ENCODE results near the gene ERRFI1.

ERRFI1 gene

DNA sequence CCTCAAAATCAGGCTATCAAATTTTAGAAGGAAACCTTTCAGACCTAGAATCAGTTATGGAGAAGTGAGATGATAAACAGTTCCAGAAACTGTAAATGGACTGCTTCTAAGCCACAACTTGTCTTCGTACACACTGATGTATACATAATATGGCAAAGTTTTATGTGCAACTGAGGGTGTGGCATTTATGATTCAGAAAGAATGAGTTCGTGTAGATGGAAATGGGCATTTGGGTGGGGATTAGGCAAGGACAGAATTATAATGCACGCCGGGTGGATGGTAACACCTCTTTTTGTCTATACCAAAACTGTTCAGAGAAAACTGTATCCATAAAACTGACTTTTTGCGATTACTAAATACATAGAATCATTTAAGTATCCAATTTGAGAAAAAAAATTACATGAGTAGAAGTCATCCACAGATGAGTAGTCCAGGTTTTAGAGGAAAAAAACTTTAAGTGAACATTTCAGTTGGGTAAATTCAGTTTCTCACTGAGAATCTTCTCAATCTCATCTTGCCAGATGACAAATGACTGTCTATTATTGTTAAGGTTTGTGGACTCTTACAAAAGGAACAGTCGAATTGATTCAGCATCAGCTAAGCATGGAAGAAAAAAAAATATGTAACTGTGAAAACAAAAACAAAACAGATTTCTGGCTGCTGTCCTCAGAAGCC lies 22.5 kb downstream of the ERRFI1 start:
- no peak for DNase-seq (ENCODE audit: low read depth in 3 of 3)

GRCh38 chr1:8002921-8003320 lies 23.2 kb downstream of the ERRFI1 start:
- DNase-seq (ENCODE audit: low read depth in 3 of 3) = no peak

- no peak for DNase-seq (ENCODE audit: low read depth in 3 of 3)
These were observed 23.7 kb downstream of the ERRFI1 start for GRCh38 chr1:8002329-8002910.

- DNase-seq (ENCODE audit: low read depth in 3 of 3) = no peak
These were observed 30.7 kb downstream of the ERRFI1 start for GRCh38 chr1:7995437-7995836.

DNA sequence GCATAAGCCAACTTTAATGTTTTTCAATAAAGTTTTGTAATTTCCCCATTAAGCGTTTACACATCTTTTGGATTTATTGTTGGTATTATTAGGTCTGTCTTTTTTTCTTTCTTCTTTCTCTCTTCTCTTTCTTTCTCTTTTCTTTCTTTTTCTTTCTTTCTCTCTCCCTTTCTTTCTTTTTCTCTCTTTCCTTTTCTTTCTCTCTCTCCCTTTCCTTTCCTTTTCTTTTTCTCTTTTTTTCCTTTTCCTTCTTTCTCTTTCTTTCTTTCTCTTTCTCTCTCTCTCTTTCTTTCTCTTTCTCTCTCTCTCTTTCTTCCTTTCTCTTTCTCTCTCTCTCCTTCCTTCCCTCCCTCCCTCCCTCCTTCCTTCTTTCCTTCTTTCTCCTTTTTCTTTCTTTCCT lies 31.3 kb downstream of the ERRFI1 start:
- DNase-seq (ENCODE audit: low read depth in 3 of 3) = no peak

GRCh38 chr1:7993593-7994479 lies 32.3 kb downstream of the ERRFI1 start:
- DNase-seq (ENCODE audit: low read depth in 3 of 3) = no peak

- DNase-seq (ENCODE audit: low read depth in 3 of 3) = no peak
These were observed 33.2 kb downstream of the ERRFI1 start for GRCh38 chr1:7992885-7993284.

DNA sequence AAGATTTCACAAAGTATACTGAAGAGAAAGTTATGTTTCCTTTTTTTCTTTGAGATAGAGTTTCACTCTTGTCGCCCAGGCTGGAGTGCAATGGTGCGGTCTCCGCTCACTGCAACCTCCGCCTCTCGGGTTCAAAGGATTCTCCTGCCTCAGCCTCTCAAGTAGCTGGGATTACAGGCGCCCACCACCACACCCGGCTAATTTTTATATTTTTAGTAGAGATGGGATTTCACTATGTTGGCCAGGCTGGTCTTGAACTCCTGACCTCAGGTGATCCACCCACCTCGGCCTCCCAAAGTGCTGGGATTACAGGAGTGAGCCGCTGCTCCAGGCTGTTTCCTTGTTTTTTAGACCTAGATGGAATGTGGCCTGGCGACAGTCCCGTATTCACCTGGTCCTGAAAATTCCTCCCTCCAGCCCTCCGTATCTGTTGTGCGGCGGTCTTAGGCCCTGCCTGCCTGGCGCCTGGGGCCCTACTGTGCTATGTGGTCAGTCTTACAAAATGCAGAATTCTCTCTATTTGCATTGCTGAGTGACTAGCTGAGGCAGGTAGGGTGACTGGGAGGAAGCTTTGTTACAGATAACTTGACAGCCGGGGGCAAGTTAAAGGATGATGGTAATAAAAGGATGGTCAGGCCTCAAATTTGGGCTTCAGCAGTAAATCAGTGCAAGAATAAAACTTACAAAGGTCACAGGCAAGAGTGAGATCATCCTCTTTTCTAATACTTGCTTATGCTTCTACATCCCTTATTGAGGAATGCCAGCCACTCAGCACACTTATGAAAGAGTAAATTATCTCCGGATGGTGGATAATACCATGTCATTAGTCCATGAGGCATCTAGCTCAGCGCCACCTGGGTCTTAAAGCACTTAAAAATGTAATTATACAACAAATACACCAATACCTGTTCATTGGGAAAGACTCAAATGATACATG lies 34.3 kb downstream of the ERRFI1 start:
- DNase-seq (ENCODE audit: low read depth in 3 of 3) = no peak

GRCh38 chr1:7989762-7990428 lies 36.2 kb downstream of the ERRFI1 start:
- DNase-seq (ENCODE audit: low read depth in 3 of 3) = no peak

DNA sequence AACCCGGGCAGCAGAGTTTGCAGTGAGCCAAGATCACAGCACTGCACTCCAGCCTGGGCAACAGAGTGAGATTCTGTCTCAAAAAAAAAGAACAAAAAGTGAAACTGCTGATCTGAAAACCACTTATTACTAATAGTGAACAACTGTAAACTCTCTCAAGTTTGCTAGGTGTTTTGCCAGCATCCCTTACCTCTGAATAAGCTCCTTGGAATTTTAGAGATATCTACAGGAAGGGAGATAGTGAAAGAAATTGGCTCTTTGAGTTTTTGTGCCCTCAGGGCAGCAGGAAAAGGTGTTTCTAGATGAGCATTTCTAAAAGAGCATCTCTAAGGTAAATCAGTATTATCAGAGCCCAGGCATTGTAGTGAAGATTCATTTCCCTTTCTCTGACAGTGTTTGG lies 37.5 kb downstream of the ERRFI1 start:
- DNase-seq (ENCODE audit: low read depth in 3 of 3) = no peak

- no peak for DNase-seq (ENCODE audit: low read depth in 3 of 3)
These were observed 38.6 kb downstream of the ERRFI1 start for GRCh38 chr1:7987528-7987927.

- DNase-seq (ENCODE audit: low read depth in 3 of 3) = no peak
These were observed 40.1 kb downstream of the ERRFI1 start for GRCh38 chr1:7985851-7986612.

DNA sequence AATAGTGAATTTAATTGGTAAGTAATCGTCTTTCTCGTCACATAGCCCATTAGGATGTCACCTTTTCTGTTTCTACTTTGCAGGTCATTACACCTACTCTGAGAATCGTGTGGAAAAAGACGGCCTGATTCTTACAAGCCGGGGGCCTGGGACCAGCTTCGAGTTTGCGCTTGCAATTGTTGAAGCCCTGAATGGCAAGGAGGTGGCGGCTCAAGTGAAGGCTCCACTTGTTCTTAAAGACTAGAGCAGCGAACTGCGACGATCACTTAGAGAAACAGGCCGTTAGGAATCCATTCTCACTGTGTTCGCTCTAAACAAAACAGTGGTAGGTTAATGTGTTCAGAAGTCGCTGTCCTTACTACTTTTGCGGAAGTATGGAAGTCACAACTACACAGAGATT lies 41.3 kb downstream of the ERRFI1 start:
- DNase-seq (ENCODE audit: low read depth in 3 of 3) = no peak

- DNase-seq (ENCODE audit: low read depth in 3 of 3) = no peak
These were observed 42.9 kb downstream of the ERRFI1 start for GRCh38 chr1:7983086-7983778.

- no peak for DNase-seq (ENCODE audit: low read depth in 3 of 3)
These were observed 45.1 kb downstream of the ERRFI1 start for GRCh38 chr1:7980984-7981383.

DNA sequence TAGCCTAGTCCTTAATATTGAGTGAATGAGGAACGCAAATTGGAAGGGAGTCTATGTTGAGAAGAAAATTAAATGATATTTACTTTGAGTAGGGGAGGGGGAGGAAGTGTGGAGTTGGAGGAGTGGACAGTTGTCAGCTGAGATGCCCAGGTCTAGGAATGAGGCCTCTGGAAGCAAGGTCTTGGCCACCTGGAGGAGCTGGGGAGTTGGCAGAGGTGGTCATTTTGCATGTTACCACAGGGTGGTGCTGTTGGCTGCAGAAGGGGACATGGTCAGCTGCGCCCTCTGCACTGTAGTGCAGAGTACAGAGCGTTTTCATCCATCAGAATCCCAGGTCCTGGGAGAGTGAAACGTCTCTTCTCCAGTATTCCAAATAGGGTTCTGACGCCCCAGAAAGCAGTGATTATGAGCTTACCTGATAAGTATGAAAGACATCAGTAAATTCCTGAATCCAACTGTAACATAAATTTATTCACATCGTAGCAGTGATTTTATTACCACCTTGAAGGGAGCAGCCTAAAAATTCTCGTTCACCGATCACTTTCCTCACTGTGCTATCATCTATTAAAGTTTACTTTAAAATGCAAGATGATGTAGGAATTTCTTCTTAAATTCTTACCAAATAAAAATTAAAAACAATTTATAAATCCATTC lies 50.8 kb downstream of the ERRFI1 start:
- peak in 1 of 3 donors; percentile 27 for DNase-seq (ENCODE audit: low read depth in 3 of 3)

DNA sequence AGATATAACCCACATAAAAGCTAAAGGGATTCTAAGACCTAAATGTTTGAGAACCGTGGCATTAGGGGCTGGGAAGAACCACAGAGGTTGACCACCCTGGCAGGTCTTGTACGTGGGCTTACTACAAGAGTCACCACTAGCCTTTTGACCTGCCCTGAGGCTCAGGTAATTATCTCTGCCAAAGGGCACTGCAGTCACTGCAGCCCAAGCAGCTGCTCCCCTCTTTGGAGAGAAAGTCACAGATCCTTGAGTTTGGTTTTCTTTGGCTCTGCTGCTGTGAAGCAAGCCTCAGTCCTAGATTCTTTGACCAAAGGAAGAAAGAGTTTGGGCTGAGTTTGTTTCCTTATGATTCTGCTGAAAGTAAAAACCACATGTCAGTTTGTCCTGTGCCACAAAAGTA lies 53.0 kb downstream of the ERRFI1 start:
- no peak for DNase-seq (ENCODE audit: low read depth in 3 of 3)

- no peak for DNase-seq (ENCODE audit: low read depth in 3 of 3)
These were observed 53.8 kb downstream of the ERRFI1 start for GRCh38 chr1:7972285-7972684.

- DNase-seq (ENCODE audit: low read depth in 3 of 3) = no peak
These were observed 55.1 kb downstream of the ERRFI1 start for GRCh38 chr1:7971024-7971423.
